HG03066 (cell line): ENCODE measurements around the gene HNRNPA1.
A peak's percentile ranks its signal among the peaks of the same experiment; 100 is the strongest.
"Not testable (repeated sequence)": the region's sequence is repeated elsewhere in the genome, so short reads cannot be mapped to it uniquely, and the experiment has no call there.

Experiments
- ATAC-seq: cut with Tn5 transposase; IDR thresholded peaks from one replicate; pipeline ENCODE4 v1.9.1; 2021; ENCODE audit warnings: low read depth; ENCODE audit not compliant: unreplicated experiment

The HNRNPA1 gene

GRCh38 chr12:54273981-54274380 is 6.5 kb upstream of the HNRNPA1 start:
- ATAC-seq, result no peak

DNA sequence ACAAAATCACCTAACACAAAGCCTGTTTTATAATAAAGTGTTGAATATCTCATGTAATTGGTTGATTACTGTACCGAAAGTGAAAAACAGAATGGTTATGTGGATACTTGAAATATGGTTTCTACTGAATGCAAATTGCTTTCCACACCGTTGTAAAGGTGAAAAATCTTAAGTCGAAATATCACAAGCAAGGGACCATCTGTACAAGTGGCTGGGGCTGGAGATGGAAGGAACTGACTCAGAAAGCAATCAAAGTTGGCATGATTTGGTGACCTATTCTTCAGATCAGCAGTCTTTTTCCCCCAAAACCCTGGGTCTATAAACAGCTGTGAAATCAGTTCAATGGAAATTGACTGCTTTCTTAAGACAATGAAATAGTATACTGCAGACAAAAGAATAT is 4.2 kb upstream of the HNRNPA1 start:
- no peak for ATAC-seq

- no peak for ATAC-seq
Observed at GRCh38 chr12:54277823-54278276, 2.7 kb upstream of the HNRNPA1 start.

GRCh38 chr12:54279227-54279631 is 1.3 kb upstream of the HNRNPA1 start:
- ATAC-seq, result peak; percentile 0

GRCh38 chr12:54279632-54280467 is 676 bp upstream of the HNRNPA1 start, which contains the start of gene CBX5:
Gene CBX5, minus strand, starts transcription at chr12:54280122. Its CDS starts 22,472 bp downstream, at chr12:54257650.
- peak; percentile 71 for ATAC-seq

- not testable (repeated sequence) for ATAC-seq
Observed at GRCh38 chr12:54281261-54281638, 724 bp downstream of the HNRNPA1 start.

GRCh38 chr12:54281694-54282093 is 1.2 kb downstream of the HNRNPA1 start:
- ATAC-seq, result not testable (repeated sequence)

- no peak for ATAC-seq
Observed at GRCh38 chr12:54282949-54283593, 2.5 kb downstream of the HNRNPA1 start.

DNA sequence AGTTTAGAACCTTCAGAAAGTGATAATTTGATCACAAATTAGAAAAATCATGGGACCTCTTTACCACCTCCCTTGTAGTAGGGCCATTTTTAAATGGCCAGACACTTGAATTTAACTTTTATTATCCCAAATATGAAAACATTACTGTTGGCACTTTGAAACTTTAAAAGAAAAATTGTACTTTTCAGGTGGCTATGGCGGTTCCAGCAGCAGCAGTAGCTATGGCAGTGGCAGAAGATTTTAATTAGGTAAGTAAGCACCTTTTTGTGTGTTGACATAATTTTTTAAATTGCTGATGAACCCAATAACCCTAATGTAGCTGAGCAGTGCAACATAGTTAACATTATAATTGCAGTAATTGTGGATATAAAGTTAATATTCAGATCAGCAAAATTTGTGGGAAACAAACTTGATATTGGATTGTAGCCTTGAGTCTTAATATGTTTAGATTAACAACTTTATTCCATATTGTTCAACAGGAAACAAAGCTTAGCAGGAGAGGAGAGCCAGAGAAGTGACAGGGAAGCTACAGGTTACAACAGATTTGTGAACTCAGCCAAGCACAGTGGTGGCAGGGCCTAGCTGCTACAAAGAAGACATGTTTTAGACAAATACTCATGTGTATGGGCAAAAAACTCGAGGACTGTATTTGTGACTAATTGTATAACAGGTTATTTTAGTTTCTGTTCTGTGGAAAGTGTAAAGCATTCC is 3.7 kb downstream of the HNRNPA1 start:
- ATAC-seq, result not testable (repeated sequence)

GRCh38 chr12:54285150-54286041 is 4.9 kb downstream of the HNRNPA1 start:
- ATAC-seq, result no peak

GRCh38 chr12:54286042-54287030 is 5.8 kb downstream of the HNRNPA1 start:
- ATAC-seq, result no peak

- no peak for ATAC-seq
Observed at GRCh38 chr12:54287261-54288157, 7.0 kb downstream of the HNRNPA1 start.

GRCh38 chr12:54292083-54292930 is 11.8 kb downstream of the HNRNPA1 start:
- no peak for ATAC-seq

- ATAC-seq, result no peak
Observed at GRCh38 chr12:54292931-54293241, 12.4 kb downstream of the HNRNPA1 start.

DNA sequence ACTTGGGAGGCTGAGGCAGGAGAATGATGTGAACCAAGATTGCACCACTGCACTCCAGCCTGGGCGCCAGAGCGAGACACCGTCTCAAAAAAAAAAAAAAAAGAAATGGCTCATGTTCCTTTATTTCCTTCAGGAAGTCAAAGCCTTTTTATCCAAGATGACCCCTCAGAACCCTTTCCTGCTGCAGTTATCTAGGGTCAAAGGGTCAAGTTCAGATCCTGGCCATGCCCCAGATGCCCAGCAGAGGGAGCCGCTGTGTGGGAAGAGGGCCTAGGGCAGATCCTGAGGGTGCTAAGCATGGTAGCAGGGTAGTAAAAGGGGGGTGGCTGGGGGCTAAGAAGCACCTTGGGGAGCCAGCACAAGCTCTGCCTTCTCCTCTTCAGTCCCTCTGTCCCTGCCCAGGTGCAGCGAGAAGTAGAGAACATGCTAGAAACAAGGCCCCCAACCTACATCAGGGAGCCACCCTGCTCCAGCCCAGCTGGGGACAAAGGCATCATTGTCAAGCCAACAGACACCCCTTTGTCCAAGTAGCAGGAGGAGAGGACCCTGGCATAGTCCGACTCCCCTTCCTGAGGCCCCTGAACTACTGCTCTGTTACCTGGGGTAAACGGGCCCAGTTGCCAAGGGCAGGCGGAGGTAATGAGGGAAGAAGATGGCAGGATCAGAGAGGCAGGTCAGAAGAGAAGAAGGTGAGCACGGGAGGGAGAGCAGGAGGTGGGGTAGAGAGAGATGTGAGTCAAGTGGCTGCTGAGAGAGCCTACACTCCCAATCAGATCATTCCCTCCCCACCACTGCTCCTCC is 13.8 kb downstream of the HNRNPA1 start:
- no peak for ATAC-seq

- ATAC-seq, result no peak
Observed at GRCh38 chr12:54294953-54295566, 14.5 kb downstream of the HNRNPA1 start.
